Adipocyte (in vitro differentiated cells): ENCODE results near the gene CDHR2.

Experiments used
- DNase-seq: peaks from one replicate; pipeline ENCODE4 v3.0.0-alpha.2; 2015; ENCODE audit warnings: low read depth
- H3K27me3 ChIP-seq: replicated peaks from 2 replicates; pipeline ENCODE4 v1.7.0; 2013; ENCODE audit warnings: mild to moderate bottlenecking, low read length, moderate library complexity; ENCODE audit not compliant: control insufficient read depth, insufficient read depth
- H3K36me3 ChIP-seq: 2 replicates; pipeline ENCODE4 v1.7.0; 2013; ENCODE audit warnings: low read length, mild to moderate bottlenecking, moderate library complexity; ENCODE audit not compliant: control insufficient read depth, insufficient read depth, severe bottlenecking
- H3K4me1 ChIP-seq: 2 replicates; pipeline ENCODE4 v1.7.0; 2013; ENCODE audit warnings: mild to moderate bottlenecking, low read length, moderate library complexity; ENCODE audit not compliant: control insufficient read depth, insufficient read depth
- H3K4me3 ChIP-seq: 2 replicates; pipeline ENCODE4 v1.7.0; 2013; ENCODE audit warnings: mild to moderate bottlenecking, low read length, moderate library complexity
- H3K9ac ChIP-seq: 2 replicates; pipeline ENCODE4 v1.7.0; 2013; ENCODE audit warnings: mild to moderate bottlenecking, low read length, moderate library complexity
- H3K9me3 ChIP-seq: 2 replicates; pipeline ENCODE4 v1.7.0; 2013; ENCODE audit warnings: mild to moderate bottlenecking, low read length, moderate library complexity; ENCODE audit not compliant: control insufficient read depth

Gene CDHR2

DNA sequence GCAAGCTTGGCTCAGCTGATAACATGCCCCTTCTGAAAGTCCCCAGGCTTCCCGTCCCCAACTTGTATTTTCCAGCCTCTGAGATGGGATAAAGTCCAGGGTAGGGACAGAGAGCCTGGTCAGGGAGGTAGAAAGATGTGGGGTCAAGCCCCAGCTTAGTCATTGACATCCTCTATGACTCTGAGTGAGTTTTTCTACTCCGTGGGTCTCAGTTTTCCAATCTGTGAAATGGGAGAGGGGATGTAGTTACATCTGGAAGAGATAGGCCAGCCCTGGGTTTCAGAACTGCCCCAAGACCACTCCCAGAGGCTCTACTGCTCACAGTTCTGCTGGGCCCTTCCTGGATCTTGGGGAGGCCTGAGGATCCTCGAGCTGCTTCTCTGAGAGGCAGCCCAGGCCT, 57.7 kb downstream of the CDHR2 start:
- H3K27me3 ChIP-seq: no peaks in the 10 kb centered on the region
- no peaks in the 10 kb centered on the region for H3K36me3 ChIP-seq
- no peaks in the 10 kb centered on the region for H3K9me3 ChIP-seq
- H3K9ac ChIP-seq: no peak overlapping the region
- peaks cover 3% of the 10 kb centered on the region for H3K4me1 ChIP-seq
- H3K4me3 ChIP-seq: no peak overlapping the region
- no peak for DNase-seq

DNA sequence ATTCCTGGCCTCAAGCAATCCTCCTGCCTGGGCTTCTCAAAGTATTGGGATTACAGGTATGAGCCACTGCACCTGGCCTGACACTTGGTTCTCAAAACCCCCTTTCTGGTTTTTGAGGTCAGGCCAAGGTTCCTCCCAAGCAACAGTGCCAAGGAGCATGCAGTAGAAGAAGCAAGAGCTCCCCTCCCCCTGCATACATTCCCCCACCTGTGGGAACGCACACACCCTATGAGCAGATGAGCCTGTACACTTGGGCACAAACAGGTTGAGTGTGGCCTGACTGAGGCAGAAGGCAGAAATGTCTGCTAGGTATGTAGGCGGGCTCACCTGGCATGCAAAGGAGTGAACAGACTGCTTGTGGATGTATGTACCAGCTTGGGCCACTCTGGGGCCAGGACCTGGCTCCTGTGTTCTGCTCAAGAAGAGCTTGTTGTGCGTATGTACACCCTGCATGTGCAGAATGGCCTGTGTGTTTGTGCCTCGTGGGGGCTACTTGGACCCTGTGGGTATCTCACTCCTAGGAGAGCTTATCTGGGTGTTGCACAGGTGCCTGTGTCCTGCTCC, 59.1 kb downstream of the CDHR2 start:
- Histone ChIP-seq H3K27me3 (no peaks in the 10 kb centered on the region), H3K9me3 (no peaks in the 10 kb centered on the region), H3K9ac (no peak overlapping the region), H3K4me1 (peaks cover 3% of the 10 kb centered on the region), H3K4me3 (no peak overlapping the region), H3K36me3 (no peaks in the 10 kb centered on the region)
- no peak for DNase-seq

DNA sequence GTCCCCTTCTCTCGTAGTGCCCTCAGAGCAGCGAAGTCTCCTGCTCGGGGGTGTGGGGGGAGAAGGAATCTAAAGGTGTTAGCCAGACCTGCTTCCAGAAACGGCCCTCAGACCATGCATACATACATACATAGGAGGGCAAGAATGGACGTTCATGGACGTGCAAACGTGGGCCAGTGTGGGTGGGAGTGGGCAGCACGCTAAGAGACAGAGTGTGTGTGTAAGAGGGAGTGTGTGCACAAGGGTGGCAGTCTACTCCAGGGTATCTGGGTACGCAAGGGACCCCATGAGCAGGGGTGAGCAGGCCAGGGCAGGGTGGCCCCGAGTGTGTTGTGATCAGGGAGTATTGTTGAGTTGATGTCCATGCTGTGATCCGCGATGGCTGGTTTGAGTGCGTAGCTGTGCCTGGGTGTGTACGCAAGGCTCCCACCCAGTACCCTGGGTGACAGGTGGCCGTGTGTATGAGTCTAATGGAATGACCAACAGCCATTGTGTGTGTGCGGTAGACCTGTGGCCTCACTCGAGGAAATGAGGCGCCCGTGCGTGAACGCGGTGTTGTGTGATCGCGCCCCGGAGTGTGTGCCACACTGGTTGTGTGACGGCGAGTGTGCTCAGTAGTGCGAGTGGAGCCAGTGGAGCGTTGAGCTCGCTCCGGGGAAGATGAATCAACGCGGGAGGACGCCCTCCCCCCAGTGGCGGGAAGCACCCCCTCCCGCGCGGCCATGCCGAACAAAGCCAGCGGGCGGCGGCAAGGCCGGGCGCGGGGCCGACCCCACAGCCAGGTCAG, 60.0 kb downstream of the CDHR2 start:
- Histone ChIP-seq H3K9ac (no peak overlapping the region), H3K36me3 (no peaks in the 10 kb centered on the region), H3K9me3 (no peaks in the 10 kb centered on the region), H3K4me3 (peak overlapping the region; percentile 69), H3K27me3 (no peaks in the 10 kb centered on the region), H3K4me1 (peaks cover 9% of the 10 kb centered on the region)
- no peak for DNase-seq

DNA sequence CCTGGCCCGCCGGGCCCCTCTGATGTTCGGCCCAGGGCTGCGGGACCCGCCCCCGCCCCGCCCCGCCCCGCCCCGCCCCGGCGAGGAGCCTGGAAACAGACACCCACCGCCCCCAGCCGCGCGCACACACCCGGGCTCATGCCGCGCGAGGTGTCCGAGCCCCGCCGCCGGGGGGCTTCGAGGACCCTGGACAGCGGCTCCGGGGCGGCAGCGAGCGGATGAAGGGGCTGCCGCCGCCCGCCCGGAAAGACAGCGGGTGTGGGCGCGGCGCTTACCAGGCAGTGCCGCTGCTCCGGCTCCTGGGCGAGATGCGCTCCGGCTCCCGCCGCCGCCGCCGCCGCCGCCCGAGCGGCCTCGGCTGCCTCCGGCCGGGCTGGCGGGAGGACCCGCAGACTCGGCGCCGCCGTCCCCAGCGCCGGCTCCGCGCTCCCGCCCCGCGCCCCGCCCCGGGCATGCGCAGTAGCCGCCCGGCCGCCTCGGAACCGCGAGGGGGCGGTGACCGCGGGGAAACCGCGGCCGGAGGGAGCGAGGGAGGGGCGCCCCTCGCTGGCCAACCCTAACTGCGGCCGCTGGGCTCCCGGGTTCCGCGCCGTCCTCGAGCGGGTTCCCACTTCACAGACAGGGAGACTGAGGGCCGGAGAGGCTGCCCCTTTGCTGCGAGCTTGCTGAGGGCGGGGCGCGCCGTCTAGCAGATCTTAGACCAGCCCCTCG, 60.7 kb downstream of the CDHR2 start, which contains the start of gene GPRIN1:
TSS of gene GPRIN1 (minus strand) at position 433 of the 711 bp plus-strand sequence. CDS start 10,322 bp downstream, outside the sequence.
- no peaks in the 10 kb centered on the region for H3K36me3 ChIP-seq
- peak; percentile 86 for DNase-seq
- H3K9me3 ChIP-seq: no peaks in the 10 kb centered on the region
- H3K9ac ChIP-seq: no peak within 1 kb of the TSS
- H3K4me1 ChIP-seq: peaks cover 16% of the 10 kb centered on the region
- H3K27me3 ChIP-seq: no peaks in the 10 kb centered on the region
- H3K4me3 ChIP-seq: peak within 1 kb of the TSS; percentile 78

DNA sequence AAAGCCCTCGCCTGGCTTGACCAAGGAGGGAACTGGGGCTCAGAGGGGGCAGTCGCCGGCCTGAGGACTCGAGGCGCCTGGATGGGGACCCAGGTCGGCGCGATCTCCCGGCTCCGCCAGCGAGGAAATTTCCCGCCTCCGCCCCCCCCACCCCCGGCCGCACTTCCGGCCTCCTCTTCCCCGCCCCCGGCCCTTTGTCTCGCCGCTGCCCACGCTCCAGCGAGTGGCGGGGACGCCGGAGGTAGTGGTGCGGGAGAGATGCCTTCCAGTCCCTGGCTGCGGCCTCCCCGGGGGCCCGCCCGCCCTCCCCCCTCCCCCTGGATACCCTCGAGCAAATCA, 61.3 kb downstream of the CDHR2 start:
- H3K36me3 ChIP-seq: no peaks in the 10 kb centered on the region
- peaks cover 19% of the 10 kb centered on the region for H3K4me1 ChIP-seq
- H3K4me3 ChIP-seq: peak overlapping the region; percentile 78
- no peaks in the 10 kb centered on the region for H3K9me3 ChIP-seq
- no peaks in the 10 kb centered on the region for H3K27me3 ChIP-seq
- peak; percentile 15 for DNase-seq
- H3K9ac ChIP-seq: no peak overlapping the region

DNA sequence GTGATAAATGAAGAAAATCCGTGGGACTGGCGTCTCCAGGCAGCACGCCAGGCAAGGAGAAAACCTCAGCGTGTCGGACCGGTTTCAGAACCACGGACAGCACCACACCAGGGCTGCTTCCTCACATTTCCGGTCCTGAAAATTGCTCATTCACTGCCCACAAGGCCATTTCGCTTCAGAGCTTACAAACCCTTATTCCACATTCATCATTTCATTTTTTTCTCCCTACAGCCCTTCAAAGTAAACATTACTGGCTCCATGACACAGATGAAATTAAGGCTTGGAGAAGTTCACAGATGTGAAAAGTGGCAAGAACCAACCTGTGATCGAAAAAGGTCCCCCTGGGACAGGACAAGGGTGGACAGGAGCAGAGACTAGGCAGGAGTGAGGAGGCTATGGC, 62.3 kb downstream of the CDHR2 start:
- Histone ChIP-seq H3K9me3 (no peaks in the 10 kb centered on the region), H3K4me3 (no peak overlapping the region), H3K27me3 (no peaks in the 10 kb centered on the region), H3K9ac (no peak overlapping the region), H3K36me3 (no peaks in the 10 kb centered on the region), H3K4me1 (peaks cover 21% of the 10 kb centered on the region)
- peak; percentile 91 for DNase-seq

DNA sequence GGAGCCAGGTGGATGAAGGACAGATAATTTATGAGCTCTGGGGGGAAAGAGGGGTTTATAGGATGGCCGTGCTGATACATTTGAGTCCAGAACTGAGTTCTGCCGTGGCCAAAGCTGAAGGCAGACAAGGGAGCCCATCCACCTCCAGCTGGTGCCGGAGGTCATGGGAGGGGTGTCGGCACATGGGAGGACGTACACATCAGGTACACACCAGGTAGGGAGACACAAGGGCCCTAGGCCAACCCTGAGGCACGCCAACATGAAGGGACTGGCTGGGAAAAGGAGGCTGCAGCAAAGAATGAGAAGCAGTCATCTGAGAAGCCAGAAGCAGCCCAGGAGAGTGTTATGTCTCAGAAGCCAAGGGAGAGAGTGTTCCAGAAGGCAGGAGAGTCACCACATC, 62.9 kb downstream of the CDHR2 start:
- Histone ChIP-seq H3K36me3 (no peaks in the 10 kb centered on the region), H3K27me3 (no peaks in the 10 kb centered on the region), H3K4me1 (peaks cover 21% of the 10 kb centered on the region), H3K9ac (no peak overlapping the region), H3K4me3 (no peak overlapping the region), H3K9me3 (no peaks in the 10 kb centered on the region)
- no peak for DNase-seq

DNA sequence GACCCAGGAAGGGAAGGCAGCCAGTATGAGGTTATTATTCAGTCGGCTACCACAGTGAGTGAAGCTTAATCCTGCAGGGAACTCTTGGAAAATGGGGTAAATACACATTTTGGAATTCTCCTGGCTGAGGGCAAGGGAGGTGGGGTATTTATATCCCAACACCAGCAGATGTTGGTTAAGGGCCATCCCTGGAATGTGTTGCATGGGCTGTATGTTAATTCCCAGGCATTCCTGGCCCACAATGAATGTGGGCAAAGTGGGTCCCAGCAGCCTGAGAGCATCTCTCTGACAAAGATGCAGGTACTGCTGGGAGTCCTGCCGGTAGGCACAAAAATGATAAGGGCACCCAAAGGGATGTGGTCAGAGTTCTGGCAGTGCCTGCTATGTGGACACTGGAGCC, 63.7 kb downstream of the CDHR2 start:
- DNase-seq: no peak
- Histone ChIP-seq H3K4me1 (peaks cover 21% of the 10 kb centered on the region), H3K9ac (no peak overlapping the region), H3K4me3 (no peak overlapping the region), H3K27me3 (peaks cover 2% of the 10 kb centered on the region), H3K36me3 (no peaks in the 10 kb centered on the region), H3K9me3 (no peaks in the 10 kb centered on the region)

DNA sequence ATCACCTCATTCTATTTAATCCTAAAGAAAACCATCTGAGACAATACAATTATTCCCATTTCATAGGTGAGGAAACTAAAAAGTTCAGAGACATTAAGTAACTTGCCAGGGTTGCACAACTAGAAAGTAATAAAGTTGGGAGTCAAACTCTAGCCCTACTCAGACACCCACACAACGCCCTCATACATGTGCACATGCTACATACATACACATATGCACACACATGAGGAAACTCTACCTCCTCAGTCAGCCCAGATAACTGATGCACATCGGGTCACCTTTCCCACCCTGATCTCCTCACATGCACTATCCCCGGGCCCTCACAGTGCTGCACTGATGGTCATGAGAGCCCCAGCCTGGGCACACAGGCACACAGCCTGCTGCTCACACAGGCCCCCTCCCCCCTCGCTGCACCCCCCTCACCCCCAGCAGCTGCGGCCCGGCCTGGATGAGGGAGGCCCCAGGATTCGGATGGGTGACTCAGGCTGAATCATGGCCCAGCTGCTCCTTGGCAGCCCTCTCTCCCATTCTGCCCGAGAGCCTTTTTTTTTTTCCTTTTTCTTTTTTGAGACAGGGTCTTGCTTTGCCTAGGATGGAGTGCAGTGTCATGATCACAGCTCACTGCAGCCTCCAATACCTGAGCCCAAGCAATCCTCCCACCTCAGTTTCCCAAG, 65.8 kb downstream of the CDHR2 start:
- Histone ChIP-seq H3K4me3 (no peak overlapping the region), H3K36me3 (no peaks in the 10 kb centered on the region), H3K9me3 (no peaks in the 10 kb centered on the region)

DNA sequence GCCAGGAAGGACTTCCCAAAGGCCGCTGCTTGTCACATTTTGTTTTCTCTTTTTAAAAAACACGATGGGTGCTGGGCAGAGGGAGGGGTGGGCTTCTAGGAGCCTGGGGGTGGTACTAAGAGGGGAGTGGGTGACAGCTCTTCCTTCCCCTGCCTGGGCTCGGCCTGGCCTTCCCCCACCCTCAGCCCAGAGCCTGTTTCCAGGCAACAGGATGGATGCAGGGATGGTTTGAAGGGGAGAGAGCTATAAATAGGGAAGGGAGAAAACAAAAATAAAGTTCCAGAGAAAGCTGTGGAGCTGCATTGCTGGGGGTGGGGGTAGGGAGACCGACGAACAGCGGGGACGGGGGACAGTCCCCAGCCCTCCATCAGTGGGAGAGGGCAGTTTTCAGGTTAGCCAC, 67.4 kb downstream of the CDHR2 start:
- Histone ChIP-seq H3K27me3 (peaks cover 28% of the 10 kb centered on the region), H3K4me3 (no peak overlapping the region), H3K9ac (no peak overlapping the region), H3K9me3 (no peaks in the 10 kb centered on the region), H3K4me1 (peaks cover 20% of the 10 kb centered on the region), H3K36me3 (no peaks in the 10 kb centered on the region)
- DNase-seq: no peak

More for the DNA sequence above, 65.8 kb downstream of the CDHR2 start:
- peaks cover 21% of the 10 kb centered on the region for H3K4me1 ChIP-seq
- DNase-seq: peak; percentile 70
- H3K9ac ChIP-seq: no peak overlapping the region
- H3K27me3 ChIP-seq: peaks cover 19% of the 10 kb centered on the region

DNA sequence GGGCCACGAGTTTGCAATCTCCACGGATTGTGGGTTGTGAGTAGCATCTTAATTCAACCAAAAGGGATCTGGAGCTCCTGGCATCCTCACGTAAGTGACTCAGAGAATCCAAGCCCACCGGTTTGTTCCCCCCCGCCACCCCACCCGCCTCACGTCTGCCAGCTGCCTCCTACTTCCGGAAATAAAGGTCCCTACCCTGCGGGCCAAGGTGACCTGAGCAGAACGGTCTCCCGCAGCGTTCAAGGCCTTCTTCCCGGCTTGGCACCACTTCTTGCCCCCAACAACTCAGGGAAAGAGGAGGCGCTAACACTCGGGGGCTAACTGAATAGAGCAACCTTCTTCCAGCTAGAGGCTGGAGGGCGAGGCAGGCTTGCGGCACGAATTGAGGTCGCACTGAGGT, 69.6 kb downstream of the CDHR2 start:
- peaks cover 15% of the 10 kb centered on the region for H3K4me1 ChIP-seq
- no peaks in the 10 kb centered on the region for H3K36me3 ChIP-seq
- H3K4me3 ChIP-seq: no peak overlapping the region
- no peak overlapping the region for H3K9ac ChIP-seq
- no peaks in the 10 kb centered on the region for H3K9me3 ChIP-seq
- H3K27me3 ChIP-seq: peaks cover 30% of the 10 kb centered on the region
- no peak for DNase-seq
